Right lobe of liver (tissue), 6 donors: ENCODE data around the gene CD7. TPM values are rescaled to one million over a fixed set of nuclear protein-coding genes. Genes with fewer than 3 reads are reported as not detected.

Source experiments
- ATAC-seq, 4 donors: fragments of 200-7000 bp; cut with Tn5 transposase; one replicate each; pipeline ENCODE4 v1.9.1; 2020; ENCODE audit warnings: mild to moderate bottlenecking in 4 of 4, moderate library complexity in 4 of 4
- DNase-seq, 3 donors: peaks; one replicate each; pipeline ENCODE4 v3.0.0-alpha.2; 2020
- H3K27ac ChIP-seq, 3 donors: fragments of 200-600 bp; one replicate each; pipeline ENCODE4 v1.8.0; 2022
- H3K27me3 ChIP-seq, 2 donors: fragments of 200-600 bp; one replicate each; pipeline ENCODE4 v1.8.0; 2022
- H3K36me3 ChIP-seq, 4 donors: fragments of 200-600 bp; sonication (generic) in 1 of 4; one replicate each; pipeline versions ENCODE4 v1.5.1 to v1.8.0; 2017 to 2022; ENCODE audit warnings: control low read depth in 1 of 4
- H3K4me1 ChIP-seq, 4 donors: fragments of 200-600 bp; sonication (generic) in 1 of 4; one replicate each; pipeline versions ENCODE4 v1.5.1 to v1.8.0; 2017 to 2022; ENCODE audit warnings: control low read depth in 1 of 4
- H3K4me3 ChIP-seq, 3 donors: fragments of 200-600 bp; one replicate each; pipeline ENCODE4 v1.8.0; 2022
- H3K9me3 ChIP-seq, 4 donors: fragments of 200-600 bp; sonication (generic) in 1 of 4; one replicate each; pipeline versions ENCODE4 v1.5.1 to v1.8.0; 2017 to 2022; ENCODE audit warnings: control low read depth in 1 of 4
- POLR2A ChIP-seq: fragments of 450-650 bp; IDR thresholded peaks from one replicate; pipeline ENCODE4 v1.6.1; 2017; ENCODE audit warnings: antibody characterized with exemption, mild to moderate bottlenecking
- WGBS: methylation state at CpG from one replicate; pipeline ENCODE4 v1.1.6; 2018; ENCODE audit warnings: low coverage, low lambda C conversion rate; ENCODE audit not compliant: insufficient coverage; ENCODE audit errors: missing lambda C conversion rate; 5-methylcytosine and 5-hydroxymethylcytosine counted together
- intact Hi-C, 2 donors: fragments of 100-400 bp; cut with DNase I; formaldehyde crosslinking; loops; one replicate each; pipeline versions ENCODE4 v1.11.2 to v1.14.1; 2022
- total RNA-seq, 6 experiments: library from RNA; depleted of rRNA in 2 of 6; stranded (reverse); fragments of >200 nt in 2 of 6; fragmentation: NEBNext Ultra II Directional in 3 of 6; extraction: Animal tissue kit (Norgen Biotek cat#: 25700) in 3 of 6; gene quantifications; one replicate each; pipeline versions ENCODE4 v1.1.0 to v1.2.4, GENCODE V29; 2016 to 2023
- TF ChIP-seq, protein P1 (sequence below), 4 donors: fragments of 200-600 bp in 3 of 4; fragments of 450-650 bp in 1 of 4; IDR thresholded peaks; one replicate each; pipeline versions ENCODE4 v1.5.1 to v1.8.0; 2016 to 2022; ENCODE audit warnings: antibody characterized with exemption in 4 of 4, mild to moderate bottlenecking in 2 of 4
- donor health status: DM: no; HTN: yes; CAD: no.
- donor health status: DM: no; HTN: no; CAD: no.
- donor health status: DM: no; HTN: no; CAD: no.
- donor health status: DM: no; HTN: yes; CAD: no.
- donor health status: DM: no; HTN: yes; CAD: no.

Gene CD7
- total RNA-seq, 6 experiments from 2014 or later = 0.31 to 3.2 (median 1.3) TPM

DNA sequence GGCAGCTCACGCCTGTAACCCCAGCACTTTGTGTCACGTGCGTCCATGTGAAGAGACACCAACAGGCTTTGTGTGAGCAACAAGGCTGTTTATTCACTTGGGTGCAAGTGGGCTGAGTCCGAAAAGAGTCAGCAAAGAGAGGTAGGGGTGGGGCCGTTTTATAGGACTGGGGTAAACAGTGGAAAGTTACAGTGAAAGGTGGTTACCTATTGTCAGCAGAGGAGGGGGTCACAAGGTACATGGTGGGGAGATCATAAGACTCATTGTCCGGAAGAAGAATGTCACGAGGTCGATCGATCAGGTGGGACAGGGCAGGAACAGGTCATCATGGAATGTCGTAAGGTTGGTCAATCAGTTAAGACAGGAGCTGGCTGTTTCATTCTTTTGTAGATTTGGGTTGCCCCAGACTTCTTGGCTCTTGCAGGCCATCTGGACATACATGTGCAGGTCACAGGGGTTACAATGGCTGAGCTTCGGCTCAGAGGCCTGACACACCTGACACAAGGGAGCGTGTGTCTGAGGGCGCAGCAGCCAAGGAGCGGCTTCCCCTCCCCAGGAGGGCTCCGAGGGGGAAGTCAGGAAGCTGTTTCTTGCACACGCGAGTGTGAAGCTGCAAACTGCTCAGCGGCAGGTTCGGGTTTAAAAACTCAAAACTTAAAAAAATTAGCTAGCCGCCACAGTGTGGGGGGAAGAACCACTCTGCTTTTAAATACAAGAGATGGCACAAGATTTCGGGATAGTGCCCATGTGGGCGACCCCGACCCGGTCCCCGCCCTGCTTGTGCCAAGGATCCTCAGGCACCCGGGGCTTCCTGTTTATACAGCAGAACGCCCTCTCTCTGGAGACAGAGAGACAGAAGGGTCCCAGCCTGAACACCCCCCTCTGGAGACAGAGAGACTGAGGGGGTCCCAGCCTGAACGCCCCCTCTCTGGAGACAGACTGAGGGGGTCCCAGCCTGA lies 29.2 kb upstream of the CD7 start:
- intact Hi-C loops = no loop called here
- Histone ChIP-seq H3K27ac (no peak overlapping the region), H3K4me3 (no peak overlapping the region), H3K27me3 (no peaks in the 10 kb centered on the region), H3K9me3 (no peaks in the 10 kb centered on the region), H3K4me1 (peaks cover 0 to 5% (median 0%) of the 10 kb centered on the region in 4 donors), H3K36me3 (no peaks in the 10 kb centered on the region)
- TF ChIP-seq POLR2A = no peak
- TF ChIP-seq, protein P1, sequence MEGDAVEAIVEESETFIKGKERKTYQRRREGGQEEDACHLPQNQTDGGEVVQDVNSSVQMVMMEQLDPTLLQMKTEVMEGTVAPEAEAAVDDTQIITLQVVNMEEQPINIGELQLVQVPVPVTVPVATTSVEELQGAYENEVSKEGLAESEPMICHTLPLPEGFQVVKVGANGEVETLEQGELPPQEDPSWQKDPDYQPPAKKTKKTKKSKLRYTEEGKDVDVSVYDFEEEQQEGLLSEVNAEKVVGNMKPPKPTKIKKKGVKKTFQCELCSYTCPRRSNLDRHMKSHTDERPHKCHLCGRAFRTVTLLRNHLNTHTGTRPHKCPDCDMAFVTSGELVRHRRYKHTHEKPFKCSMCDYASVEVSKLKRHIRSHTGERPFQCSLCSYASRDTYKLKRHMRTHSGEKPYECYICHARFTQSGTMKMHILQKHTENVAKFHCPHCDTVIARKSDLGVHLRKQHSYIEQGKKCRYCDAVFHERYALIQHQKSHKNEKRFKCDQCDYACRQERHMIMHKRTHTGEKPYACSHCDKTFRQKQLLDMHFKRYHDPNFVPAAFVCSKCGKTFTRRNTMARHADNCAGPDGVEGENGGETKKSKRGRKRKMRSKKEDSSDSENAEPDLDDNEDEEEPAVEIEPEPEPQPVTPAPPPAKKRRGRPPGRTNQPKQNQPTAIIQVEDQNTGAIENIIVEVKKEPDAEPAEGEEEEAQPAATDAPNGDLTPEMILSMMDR (IDR thresholded peaks at IDR 0.05) = no peak
- ATAC-seq (peak in 2 of 4 donors; percentile 13 to 31), DNase-seq (no peak)
- 47% methylated on average over 14 of the region's 28 CpGs for WGBS

DNA sequence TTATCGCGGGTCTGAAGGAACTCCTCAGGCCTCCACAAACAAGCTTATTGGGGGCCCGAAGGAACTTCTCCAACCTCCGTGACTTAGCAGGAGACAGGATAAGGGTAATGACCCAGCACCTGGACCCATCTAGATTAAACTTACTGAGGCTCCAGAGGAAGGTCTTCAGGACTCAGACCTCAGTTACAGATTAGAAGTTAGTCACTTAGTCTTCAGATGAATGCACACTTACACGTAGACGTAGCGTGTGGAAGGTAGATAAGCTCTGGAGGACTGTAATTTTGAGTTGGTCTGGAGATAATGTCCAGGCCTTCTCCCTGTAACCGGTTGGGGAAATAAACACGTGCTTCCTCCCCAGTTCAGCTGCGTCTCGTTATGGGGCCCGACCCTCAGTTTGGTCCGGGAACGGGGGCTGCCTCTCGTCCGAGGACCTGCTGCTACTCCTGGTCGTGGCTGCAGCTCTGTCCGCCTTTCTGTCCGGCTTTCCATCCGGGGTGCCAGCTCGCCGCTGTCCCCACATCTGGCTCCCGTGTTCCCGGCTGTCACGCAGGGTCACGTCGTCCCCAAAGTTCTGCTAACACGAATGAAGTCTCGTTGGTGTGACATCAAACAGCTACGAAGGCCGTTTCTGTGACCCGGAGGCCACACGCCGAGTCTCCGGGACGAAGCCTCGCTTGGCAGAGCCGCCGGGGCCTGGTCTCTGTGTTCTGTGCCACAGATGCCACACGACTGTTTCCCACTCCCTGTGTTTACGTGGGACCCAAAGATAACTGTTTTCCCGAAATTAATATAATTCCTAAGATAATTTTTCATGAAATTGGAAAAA lies 28.0 kb upstream of the CD7 start:
- ATAC-seq = no peak
- Histone ChIP-seq H3K9me3 (no peaks in the 10 kb centered on the region), H3K4me3 (no peak overlapping the region), H3K27me3 (no peaks in the 10 kb centered on the region), H3K36me3 (no peaks in the 10 kb centered on the region), H3K4me1 (peaks cover 0 to 5% (median 0%) of the 10 kb centered on the region in 4 donors), H3K27ac (no peak overlapping the region)
- TF ChIP-seq POLR2A = no peak
- TF ChIP-seq, protein P1 (IDR thresholded peaks at IDR 0.05) = no peak
- 90% methylated on average over 23 of the region's 42 CpGs for WGBS
- DNase-seq = no peak
- intact Hi-C loops = no loop called here

DNA sequence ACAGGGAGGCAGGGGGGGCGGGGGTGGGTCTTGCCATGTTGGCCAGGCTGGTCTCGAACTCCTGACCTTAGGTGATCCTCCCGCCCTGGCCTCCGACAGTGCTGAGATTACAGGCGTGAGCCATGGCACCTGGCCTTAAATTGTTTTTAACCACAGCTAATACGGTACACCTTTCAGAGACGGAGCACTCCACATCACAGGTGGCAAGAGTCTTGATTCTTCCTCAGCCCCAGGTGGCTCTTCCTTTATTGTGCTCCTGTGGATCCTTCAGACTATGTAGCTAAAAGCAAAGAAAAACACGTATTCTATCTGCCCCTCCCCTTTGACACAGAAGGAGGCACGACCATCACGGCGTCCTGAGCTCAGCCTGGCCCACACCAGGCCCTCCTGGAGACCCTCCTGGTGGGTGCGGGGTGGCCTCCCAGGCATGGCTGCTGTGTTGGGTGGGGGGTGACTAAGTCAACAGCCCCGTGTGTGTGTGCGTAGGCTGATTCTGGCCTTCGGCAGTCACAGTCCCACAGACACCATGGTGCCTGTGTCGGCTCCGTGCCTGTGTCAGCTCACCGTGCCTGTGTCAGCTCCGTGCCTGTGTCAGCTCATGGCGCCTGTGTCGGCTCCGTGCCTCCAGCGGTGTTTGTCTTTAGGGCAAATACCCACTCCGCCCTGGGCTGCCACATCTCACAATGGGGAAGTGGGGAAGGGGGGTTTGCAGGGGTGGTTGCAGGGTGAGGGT lies 26.9 kb upstream of the CD7 start:
- ATAC-seq (peak in 1 of 4 donors; percentile 20), DNase-seq (no peak)
- WGBS = 93% methylated on average over 3 of the region's 24 CpGs

DNA sequence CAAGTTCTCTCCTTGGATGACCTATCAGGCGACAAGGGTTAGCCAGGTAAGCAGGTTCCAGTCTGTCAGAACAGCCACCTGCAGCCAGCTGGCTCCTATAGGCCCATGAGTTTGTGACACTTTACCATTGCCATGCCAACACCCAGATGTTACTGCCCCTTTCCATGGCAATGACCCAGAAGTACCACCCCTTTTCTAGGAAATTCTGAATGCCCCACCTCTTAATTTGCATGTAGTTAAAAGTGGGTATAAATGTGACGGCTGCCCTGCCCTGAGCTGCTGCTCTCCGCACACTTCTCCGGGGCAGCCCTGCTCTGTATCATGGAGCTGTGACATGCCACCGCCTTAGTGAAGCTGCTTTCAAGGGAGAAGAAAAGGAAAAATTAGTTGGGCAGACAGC lies 26.2 kb upstream of the CD7 start:
- Histone ChIP-seq H3K27me3 (no peaks in the 10 kb centered on the region), H3K4me1 (peaks cover 0 to 9% (median 0%) of the 10 kb centered on the region in 4 donors), H3K27ac (no peak overlapping the region), H3K4me3 (no peak overlapping the region), H3K36me3 (no peaks in the 10 kb centered on the region), H3K9me3 (no peaks in the 10 kb centered on the region)
- TF ChIP-seq POLR2A = no peak
- TF ChIP-seq, protein P1 (IDR thresholded peaks at IDR 0.05) = no peak
- WGBS = 96% methylated on average over 5 of the region's 5 CpGs
- no peak for ATAC-seq
- no peak for DNase-seq
- intact Hi-C loops = no loop called here

More for the DNA sequence above, 26.9 kb upstream of the CD7 start:
- Histone ChIP-seq H3K27me3 (no peaks in the 10 kb centered on the region), H3K4me3 (no peak overlapping the region), H3K27ac (no peak overlapping the region), H3K4me1 (peaks cover 0 to 8% (median 0%) of the 10 kb centered on the region in 4 donors), H3K36me3 (no peaks in the 10 kb centered on the region), H3K9me3 (no peaks in the 10 kb centered on the region)
- intact Hi-C loops = no loop called here
- TF ChIP-seq, protein P1 (IDR thresholded peaks at IDR 0.05) = no peak
- no peak for TF ChIP-seq POLR2A
